Tibial artery (tissue), 4 donors: ENCODE data around the gene AGGF1.

Source experiments
- DNase-seq, 2 donors: peaks; one replicate each; pipeline ENCODE4 v3.0.0-alpha.2; 2019
- H3K27ac ChIP-seq, 2 donors: fragments of 200-600 bp; sonication (generic) in 1 of 2; 1 replicate in 1 of 2; 2 replicates in 1 of 2; pipeline ENCODE4 v1.5.1; 2018 to 2019; ENCODE audit warnings: mild to moderate bottlenecking in 1 of 2
- H3K27me3 ChIP-seq, 2 donors: fragments of 200-600 bp; sonication (generic) in 1 of 2; one replicate each; pipeline versions ENCODE4 v1.5.1 to v1.6.0; 2016 to 2019
- H3K36me3 ChIP-seq, 3 donors: fragments of 200-600 bp; sonication (generic) in 2 of 3; one replicate each; pipeline ENCODE4 v1.5.1; 2016 to 2019; ENCODE audit warnings: mild to moderate bottlenecking in 2 of 3
- H3K4me1 ChIP-seq, 4 donors: fragments of 200-600 bp; sonication (generic) in 2 of 4; 1 replicate in 3 of 4; 2 replicates in 1 of 4; pipeline ENCODE4 v1.5.1; 2016 to 2019
- H3K4me3 ChIP-seq, 2 donors: fragments of 200-600 bp; sonication (generic) in 1 of 2; 1 replicate in 1 of 2; 2 replicates in 1 of 2; pipeline ENCODE4 v1.5.1; 2018 to 2019; ENCODE audit warnings: mild to moderate bottlenecking in 2 of 2
- H3K9me3 ChIP-seq, 3 donors: fragments of 200-600 bp; sonication (generic) in 1 of 3; one replicate each; pipeline ENCODE4 v1.5.1; 2016 to 2019
- intact Hi-C: fragments of 100-400 bp; cut with DNase I; formaldehyde crosslinking; loops from one replicate; pipeline ENCODE4 v1.15.0; 2023; ENCODE audit warnings: low total_unique reads
- TF ChIP-seq, protein P1 (sequence below), 2 experiments: fragments of 200-600 bp in 1 of 2; fragments of 450-650 bp in 1 of 2; IDR thresholded peaks; one replicate each; pipeline ENCODE4 v1.5.1; 2017 to 2019; ENCODE audit warnings: antibody characterized with exemption in 2 of 2, mild to moderate bottlenecking in 1 of 2, moderate library complexity in 1 of 2

Gene AGGF1

DNA sequence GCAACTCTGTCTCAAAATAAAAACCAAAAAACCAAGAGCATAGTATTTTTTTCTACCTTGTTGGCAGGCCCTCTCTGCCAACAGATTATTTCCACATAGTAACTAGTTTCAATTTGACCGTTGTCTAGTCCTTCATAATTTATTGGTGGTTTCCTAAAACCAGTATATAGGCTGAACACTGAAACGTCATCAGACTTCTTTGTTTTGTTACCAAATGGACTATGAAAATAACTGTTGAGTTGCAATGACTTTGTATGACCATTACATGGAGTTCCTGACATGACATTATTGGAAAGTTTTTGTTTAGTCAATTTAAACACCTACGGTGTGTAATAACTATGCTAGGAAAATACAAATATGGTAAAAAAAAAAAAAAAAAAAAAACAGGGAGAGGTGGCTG lies 1.7 kb downstream of the AGGF1 start:
- no peak for DNase-seq
- H3K4me3 ChIP-seq, result no peak overlapping the region
- intact Hi-C loops, result no loop called here
- H3K27me3 ChIP-seq, result no peaks in the 10 kb centered on the region
- H3K36me3 ChIP-seq, result peaks cover 3 to 22% (median 8%) of the 10 kb centered on the region in 3 donors
- peaks cover 0 to 24% (median 13%) of the 10 kb centered on the region in 4 donors for H3K4me1 ChIP-seq
- no peaks in the 10 kb centered on the region for H3K9me3 ChIP-seq
- no peak overlapping the region for H3K27ac ChIP-seq
- TF ChIP-seq, protein P1, sequence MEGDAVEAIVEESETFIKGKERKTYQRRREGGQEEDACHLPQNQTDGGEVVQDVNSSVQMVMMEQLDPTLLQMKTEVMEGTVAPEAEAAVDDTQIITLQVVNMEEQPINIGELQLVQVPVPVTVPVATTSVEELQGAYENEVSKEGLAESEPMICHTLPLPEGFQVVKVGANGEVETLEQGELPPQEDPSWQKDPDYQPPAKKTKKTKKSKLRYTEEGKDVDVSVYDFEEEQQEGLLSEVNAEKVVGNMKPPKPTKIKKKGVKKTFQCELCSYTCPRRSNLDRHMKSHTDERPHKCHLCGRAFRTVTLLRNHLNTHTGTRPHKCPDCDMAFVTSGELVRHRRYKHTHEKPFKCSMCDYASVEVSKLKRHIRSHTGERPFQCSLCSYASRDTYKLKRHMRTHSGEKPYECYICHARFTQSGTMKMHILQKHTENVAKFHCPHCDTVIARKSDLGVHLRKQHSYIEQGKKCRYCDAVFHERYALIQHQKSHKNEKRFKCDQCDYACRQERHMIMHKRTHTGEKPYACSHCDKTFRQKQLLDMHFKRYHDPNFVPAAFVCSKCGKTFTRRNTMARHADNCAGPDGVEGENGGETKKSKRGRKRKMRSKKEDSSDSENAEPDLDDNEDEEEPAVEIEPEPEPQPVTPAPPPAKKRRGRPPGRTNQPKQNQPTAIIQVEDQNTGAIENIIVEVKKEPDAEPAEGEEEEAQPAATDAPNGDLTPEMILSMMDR (IDR thresholded peaks at IDR 0.05), result no peak

DNA sequence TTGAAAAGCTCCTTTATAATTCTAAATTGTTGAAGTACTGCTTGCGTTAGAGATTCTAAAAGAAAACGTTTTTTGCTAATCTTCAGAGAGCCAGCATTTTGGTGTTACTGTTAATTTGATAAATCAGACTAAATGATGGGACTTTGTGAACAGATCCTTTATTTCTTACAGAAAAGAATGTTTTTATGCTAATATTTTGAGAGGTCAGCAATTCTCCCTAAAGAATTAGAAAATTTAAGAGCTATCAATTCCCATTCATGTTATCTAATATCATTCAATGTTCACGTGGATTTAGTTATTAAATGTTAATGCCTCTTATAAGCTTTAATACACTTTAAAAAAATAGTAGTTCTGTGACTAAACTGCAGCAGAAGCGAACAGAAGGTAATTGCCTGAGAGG lies 2.4 kb downstream of the AGGF1 start:
- H3K4me3 ChIP-seq, result no peak overlapping the region
- H3K27me3 ChIP-seq, result no peaks in the 10 kb centered on the region
- H3K27ac ChIP-seq, result no peak overlapping the region
- intact Hi-C loops, result no loop called here
- no peaks in the 10 kb centered on the region for H3K9me3 ChIP-seq
- TF ChIP-seq, protein P1 (IDR thresholded peaks at IDR 0.05), result no peak
- peaks cover 8 to 29% (median 9%) of the 10 kb centered on the region in 3 donors for H3K36me3 ChIP-seq
- no peak for DNase-seq
- H3K4me1 ChIP-seq, result peaks cover 0 to 24% (median 13%) of the 10 kb centered on the region in 4 donors

DNA sequence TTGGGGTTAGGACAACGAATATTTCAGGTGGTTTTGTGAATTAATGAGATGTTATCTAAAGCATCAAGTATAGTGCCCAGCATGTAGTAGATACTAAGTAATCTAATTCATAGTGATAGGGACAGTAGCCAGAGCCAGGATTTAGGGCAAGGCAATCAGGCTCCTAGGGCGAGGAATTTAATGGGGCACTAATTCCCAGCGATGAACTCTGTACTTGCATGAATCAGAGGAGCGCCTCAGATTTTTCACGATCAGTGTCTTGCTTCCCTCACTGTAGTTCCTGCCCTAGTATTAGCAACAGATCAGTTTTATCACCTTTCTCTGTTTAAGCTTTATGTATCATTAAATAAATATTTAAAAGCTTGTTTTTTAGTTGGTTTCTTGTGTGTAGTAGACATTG lies 3.1 kb downstream of the AGGF1 start:
- intact Hi-C loops, result no loop called here
- Histone ChIP-seq H3K36me3 (peaks cover 8 to 36% (median 14%) of the 10 kb centered on the region in 3 donors), H3K4me3 (no peak overlapping the region), H3K4me1 (peaks cover 0 to 24% (median 13%) of the 10 kb centered on the region in 4 donors), H3K27ac (no peak overlapping the region), H3K9me3 (no peaks in the 10 kb centered on the region), H3K27me3 (no peaks in the 10 kb centered on the region)
- TF ChIP-seq, protein P1 (IDR thresholded peaks at IDR 0.05), result no peak
- no peak for DNase-seq

DNA sequence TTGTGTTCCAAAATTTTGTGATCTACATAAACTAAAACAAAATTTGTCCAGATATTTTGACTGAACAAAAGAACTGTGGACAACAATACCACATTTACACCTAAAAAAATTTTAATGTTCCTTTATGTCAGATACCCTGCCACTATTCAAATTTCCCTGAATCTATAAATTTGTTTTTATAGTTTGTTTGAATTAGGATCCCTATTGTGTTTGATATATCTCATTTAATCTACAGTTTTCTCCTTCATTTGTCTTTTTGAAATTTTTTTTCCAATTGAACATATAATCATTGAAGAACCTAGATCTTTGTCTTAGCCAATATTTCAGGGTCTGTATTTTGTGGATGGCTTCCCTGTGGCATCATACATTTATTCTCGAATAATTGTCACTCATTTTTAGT lies 5.7 kb downstream of the AGGF1 start:
- intact Hi-C loops, result no loop called here
- H3K27me3 ChIP-seq, result no peaks in the 10 kb centered on the region
- H3K9me3 ChIP-seq, result no peaks in the 10 kb centered on the region
- no peak overlapping the region for H3K27ac ChIP-seq
- H3K4me1 ChIP-seq, result peaks cover 0 to 16% (median 9%) of the 10 kb centered on the region in 4 donors
- TF ChIP-seq, protein P1 (IDR thresholded peaks at IDR 0.05), result no peak
- no peak overlapping the region for H3K4me3 ChIP-seq
- peaks cover 19 to 53% (median 25%) of the 10 kb centered on the region in 3 donors for H3K36me3 ChIP-seq
- DNase-seq, result no peak

DNA sequence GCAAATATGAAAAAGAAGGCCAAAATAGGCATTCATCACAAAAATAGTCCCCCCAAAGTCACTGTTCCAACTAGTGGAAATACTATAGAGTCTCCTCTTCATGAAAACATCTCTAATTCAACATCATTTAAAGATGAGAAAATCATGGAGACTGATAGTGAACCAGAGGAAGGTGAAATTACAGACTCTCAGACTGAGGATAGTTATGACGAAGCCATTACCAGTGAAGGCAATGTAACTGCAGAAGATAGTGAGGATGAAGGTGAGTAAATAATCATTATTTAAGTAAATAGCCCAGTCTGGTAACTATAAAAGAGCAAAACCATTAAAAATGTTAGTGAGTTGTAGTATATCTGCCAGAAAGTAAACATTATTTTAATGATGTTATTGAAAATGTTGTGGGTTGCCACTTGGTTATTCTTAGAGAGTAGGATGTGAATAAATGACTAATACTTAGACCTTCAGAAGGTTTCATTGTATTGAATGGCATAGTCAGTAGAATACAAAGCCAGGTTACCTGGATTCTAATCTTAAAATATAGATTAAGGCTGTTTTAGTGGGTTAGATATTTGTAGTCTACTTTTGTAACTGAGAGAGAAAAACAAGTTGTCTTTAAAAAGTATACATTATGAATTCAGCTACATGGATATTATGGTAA lies 16.3 kb downstream of the AGGF1 start:
- intact Hi-C loops, result no loop called here
- Histone ChIP-seq H3K27me3 (no peaks in the 10 kb centered on the region), H3K4me1 (no peaks in the 10 kb centered on the region), H3K27ac (no peak overlapping the region), H3K9me3 (no peaks in the 10 kb centered on the region), H3K36me3 (peaks cover 19 to 60% (median 29%) of the 10 kb centered on the region in 3 donors), H3K4me3 (no peak overlapping the region)
- DNase-seq, result no peak
- TF ChIP-seq, protein P1 (IDR thresholded peaks at IDR 0.05), result no peak
